HG02623 (cell line): ENCODE data around the gene UBE2D2.
"Not testable (repeated sequence)": the region's sequence is repeated elsewhere in the genome, so short reads cannot be mapped to it uniquely, and the experiment has no call there.

Experiments used
- ATAC-seq: cut with Tn5 transposase; IDR thresholded peaks from one replicate; pipeline ENCODE4 v1.9.1; 2021; ENCODE audit warnings: moderate library complexity; ENCODE audit not compliant: unreplicated experiment

UBE2D2 gene

GRCh38 chr5:139560752-139561654 lies at the start of gene UBE2D2:
Gene UBE2D2 (plus strand): TSS chr5:139561339. CDS start chr5:139561792, 453 bp downstream.
- ATAC-seq, result peak; percentile 81

- ATAC-seq, result no peak
These were observed 48.3 kb upstream of the UBE2D2 start for GRCh38 chr5:139512786-139513390.

GRCh38 chr5:139513434-139513833 lies 47.7 kb upstream of the UBE2D2 start:
- ATAC-seq, result peak; percentile 42

GRCh38 chr5:139513852-139514485 lies 47.2 kb upstream of the UBE2D2 start:
- ATAC-seq, result no peak

- no peak for ATAC-seq
These were observed 46.7 kb upstream of the UBE2D2 start for GRCh38 chr5:139514486-139514856.

- ATAC-seq, result peak; percentile 84
These were observed 43.2 kb upstream of the UBE2D2 start for GRCh38 chr5:139517683-139518564.

GRCh38 chr5:139523635-139524445 lies 37.3 kb upstream of the UBE2D2 start:
- ATAC-seq, result no peak

- no peak for ATAC-seq
These were observed 36.7 kb upstream of the UBE2D2 start for GRCh38 chr5:139524446-139524845.

- no peak for ATAC-seq
These were observed 36.1 kb upstream of the UBE2D2 start for GRCh38 chr5:139524940-139525585.

GRCh38 chr5:139525586-139526308 lies 35.4 kb upstream of the UBE2D2 start:
- not testable (repeated sequence) for ATAC-seq

GRCh38 chr5:139526309-139527089 lies 34.6 kb upstream of the UBE2D2 start:
- ATAC-seq, result not testable (repeated sequence)

GRCh38 chr5:139527090-139527470 lies 34.1 kb upstream of the UBE2D2 start:
- not testable (repeated sequence) for ATAC-seq

- ATAC-seq, result not testable (repeated sequence)
These were observed 33.2 kb upstream of the UBE2D2 start for GRCh38 chr5:139527896-139528467.

GRCh38 chr5:139528695-139529094 lies 32.4 kb upstream of the UBE2D2 start:
- not testable (repeated sequence) for ATAC-seq

- not testable (repeated sequence) for ATAC-seq
These were observed 31.1 kb upstream of the UBE2D2 start for GRCh38 chr5:139530079-139530478.

GRCh38 chr5:139531772-139532169 lies 29.4 kb upstream of the UBE2D2 start:
- ATAC-seq, result no peak

- peak; percentile 91 for ATAC-seq
These were observed 17.6 kb upstream of the UBE2D2 start for GRCh38 chr5:139543423-139543991.
